NOMO-1 (cell line): ENCODE measurements around the gene IL3RA.

Experiments
- DNase-seq, 2 experiments: peaks; one replicate each; lab custom pipeline; 2025; ENCODE audit not compliant: unreplicated experiment in 2 of 2; lab: John Stamatoyannopoulos, UW

Gene IL3RA

GRCh38 chrX:1378306-1378759, 41.7 kb downstream of the IL3RA start:
- DNase-seq = no peak

GRCh38 chrX:1380672-1381233, 44.2 kb downstream of the IL3RA start:
- no peak for DNase-seq

GRCh38 chrX:1384658-1385252, 48.2 kb downstream of the IL3RA start:
- no peak for DNase-seq

DNA sequence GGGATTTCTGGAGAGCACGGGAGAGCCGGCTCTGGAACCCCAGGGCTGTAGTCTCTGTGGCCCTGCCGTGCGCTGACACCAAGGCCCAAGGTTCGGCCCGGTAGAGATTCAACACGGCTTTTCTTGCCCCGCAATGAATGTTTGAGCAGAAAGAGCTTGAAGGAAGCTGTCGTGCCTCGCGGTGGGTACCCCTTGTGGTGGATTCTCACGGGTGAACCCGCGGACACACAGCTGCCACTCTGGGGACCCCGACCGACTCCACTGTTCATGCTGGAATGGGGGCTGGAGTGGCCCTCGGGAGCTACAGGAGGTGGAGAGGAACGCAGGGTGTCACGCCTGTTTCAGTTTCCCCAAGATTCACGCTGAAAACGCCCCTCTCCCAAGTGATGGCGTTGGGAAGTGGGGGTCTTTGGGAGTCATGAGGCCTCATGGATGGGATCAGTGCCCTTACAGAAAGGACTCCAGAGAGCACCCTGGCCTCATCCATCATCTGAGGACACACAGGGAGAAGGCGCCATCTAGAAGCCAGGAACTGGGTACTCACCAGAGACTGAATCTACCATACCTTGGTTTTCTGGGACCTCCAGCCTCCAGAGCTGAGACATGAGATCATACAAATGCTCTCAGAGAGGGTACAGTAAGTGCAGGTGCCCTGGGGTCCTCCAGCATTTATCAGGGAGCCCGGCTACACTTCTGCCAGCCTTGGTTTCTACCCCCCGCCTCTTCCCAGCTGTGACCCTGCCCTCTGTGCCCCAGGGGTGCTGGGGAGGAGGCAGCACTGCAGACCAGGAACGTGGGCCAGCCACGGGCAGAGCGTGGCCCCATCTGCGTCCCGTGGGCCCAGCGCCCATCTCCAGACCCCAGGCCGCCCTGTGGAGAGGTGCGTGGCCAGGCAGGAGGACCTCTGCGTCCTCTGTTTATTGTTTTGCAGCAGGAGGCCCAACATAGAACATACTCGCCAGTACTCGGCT, 49.0 kb downstream of the IL3RA start:
- no peak for DNase-seq

DNA sequence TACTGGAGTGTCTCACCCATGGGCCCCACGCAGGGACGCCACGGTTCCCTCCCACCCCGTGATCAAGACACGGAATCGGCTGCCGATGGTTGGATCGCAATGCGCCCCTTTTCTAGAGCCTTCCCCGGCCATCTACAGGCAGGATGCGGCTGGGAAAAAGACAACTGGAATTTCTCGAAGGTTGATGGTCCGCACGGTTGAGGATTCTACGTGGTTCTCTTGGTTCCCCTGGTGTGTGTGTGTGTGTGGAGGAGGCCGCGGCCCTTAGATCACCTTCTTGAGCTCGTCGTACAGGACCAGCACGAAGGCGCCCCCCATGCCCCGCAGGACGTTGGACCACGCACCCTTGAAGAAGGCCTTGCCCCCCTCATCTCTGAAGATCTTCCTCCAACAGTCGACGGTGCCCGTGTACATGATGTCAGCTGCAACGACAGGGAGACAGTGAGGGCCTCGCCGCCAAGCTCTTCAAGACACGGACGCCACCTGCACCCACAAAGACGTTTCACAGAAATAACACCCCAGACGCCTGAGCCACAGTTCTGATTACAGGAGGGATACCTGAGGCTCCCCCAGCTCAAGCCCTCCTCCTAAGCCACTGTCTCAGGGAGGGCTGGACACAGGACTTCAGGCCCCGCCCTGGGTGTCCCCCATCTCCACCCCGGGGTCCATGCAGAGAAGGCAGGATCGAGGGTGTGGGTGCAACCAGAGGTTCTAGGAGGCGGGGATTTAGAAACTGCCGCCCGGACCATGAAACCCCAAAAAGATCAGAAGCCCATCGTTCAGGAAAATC, 49.9 kb downstream of the IL3RA start:
- no peak for DNase-seq

- no peak for DNase-seq
These were observed 50.7 kb downstream of the IL3RA start for GRCh38 chrX:1387141-1387776.

DNA sequence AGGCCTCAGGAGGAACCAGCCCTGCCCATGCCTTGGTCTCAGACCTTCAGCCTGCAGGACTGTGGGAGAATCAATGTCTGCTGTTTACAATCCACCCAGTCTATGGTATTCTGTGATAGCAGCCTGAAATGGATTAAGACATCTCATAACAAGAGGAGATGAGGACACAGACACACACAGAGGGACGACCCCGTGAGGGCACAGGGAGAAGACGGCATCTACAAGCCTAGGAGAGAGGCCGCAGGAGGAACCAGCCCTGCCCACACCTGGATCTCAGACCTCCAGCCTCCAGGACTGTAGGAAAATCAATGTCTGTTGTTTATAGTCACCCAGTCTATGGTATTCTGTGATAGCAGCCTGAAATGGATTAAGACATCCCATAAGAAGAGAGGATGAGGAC, 52.1 kb downstream of the IL3RA start:
- DNase-seq = no peak

GRCh38 chrX:1389181-1389992, 52.8 kb downstream of the IL3RA start:
- DNase-seq = no peak

GRCh38 chrX:1389993-1390285, 53.4 kb downstream of the IL3RA start:
- DNase-seq = no peak

DNA sequence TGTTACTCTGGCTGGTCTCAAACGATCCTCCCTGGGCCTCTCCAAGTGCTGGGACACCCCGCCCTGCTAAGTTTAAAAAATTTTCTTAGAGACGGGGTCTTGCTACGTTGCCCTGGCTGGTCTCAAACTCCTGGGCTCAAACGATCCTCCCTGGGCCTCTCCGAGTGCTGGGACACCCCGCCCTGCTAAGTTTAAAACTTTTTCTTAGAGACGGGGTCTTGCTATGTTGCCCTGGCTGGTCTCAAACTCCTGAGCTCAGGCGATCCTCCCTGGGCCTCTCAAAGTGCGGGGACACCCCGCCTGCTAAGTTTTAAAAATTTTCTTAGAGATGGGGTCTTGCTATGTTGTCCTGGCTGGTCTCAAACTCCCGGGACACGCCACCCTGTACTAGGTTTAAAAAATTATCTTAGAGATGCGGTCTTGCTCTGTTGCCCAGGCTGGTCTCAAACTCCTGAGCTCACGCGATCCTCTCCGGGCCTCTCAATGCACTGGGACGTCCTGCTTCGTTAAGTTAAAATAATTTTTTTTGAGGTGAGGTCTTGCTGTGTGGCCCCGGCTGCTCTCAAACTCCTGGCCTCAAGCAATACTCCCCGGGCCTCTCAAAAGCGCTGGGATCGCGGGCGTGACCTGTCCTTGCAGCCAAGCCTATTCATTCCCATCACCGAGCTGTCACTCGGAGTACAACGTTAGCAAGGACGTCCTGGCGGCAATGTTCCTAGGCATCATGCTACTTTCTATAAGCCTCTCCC, 54.2 kb downstream of the IL3RA start:
- no peak for DNase-seq

GRCh38 chrX:1391370-1391706, 54.8 kb downstream of the IL3RA start:
- no peak for DNase-seq

- DNase-seq = no peak
These were observed 55.3 kb downstream of the IL3RA start, which contains the start of gene SLC25A6 for GRCh38 chrX:1391707-1392375. Gene SLC25A6 (minus strand): TSS chrX:1392113. CDS start chrX:1392009, 104 bp downstream.

GRCh38 chrX:1392376-1393068, 55.9 kb downstream of the IL3RA start:
- DNase-seq = no peak

DNA sequence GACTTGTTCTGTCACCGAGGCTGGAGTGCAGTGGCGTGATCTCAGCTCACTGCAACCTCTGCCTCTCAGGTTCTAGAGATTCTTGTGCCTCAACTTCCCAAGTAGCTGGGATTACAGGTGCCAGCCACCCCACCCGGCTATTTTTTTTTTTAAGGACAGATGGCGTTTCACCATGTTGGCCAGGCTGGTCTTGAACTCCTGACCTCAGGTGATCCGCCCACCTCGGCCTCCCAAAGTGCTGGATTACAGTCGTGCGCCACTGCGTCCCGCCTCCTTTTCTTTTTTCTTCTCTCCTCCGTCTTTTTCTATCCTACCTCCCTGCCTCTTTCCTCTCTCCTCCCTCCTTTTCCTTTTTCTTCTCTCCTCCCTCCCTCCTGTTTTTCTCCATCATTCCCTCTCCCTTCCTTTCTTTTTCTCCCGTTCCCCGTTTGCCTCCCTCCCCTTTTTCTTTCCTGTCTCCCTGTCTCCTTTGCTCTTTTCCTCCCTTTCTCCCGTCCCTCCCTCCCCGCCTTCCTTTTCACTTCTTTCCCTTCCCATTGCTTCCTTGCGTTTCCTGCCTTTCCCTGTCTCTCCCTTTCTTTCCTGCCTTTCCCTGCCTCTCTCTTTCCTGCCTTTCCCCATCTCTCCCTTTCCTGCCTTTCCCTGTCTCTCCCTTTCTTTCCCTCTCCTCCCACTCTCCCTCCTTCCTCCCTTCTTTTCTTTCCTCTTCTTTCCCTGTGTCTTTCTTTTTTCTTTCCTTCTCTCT, 57.5 kb downstream of the IL3RA start:
- no peak for DNase-seq

- DNase-seq = no peak
These were observed 58.3 kb downstream of the IL3RA start for GRCh38 chrX:1394731-1395501.

GRCh38 chrX:1395646-1396216, 59.1 kb downstream of the IL3RA start:
- DNase-seq = no peak
